Cortex of kidney (tissue), 1 donor: ENCODE results near the gene KL.

Experiments
- DNase-seq: peaks from one replicate; lab custom pipeline; 2025; lab: John Stamatoyannopoulos, UW

Gene KL

GRCh38 chr13:33004511-33004910 lies 11.7 kb upstream of the KL start:
- DNase-seq, result no peak

GRCh38 chr13:33006134-33006533 lies 10.1 kb upstream of the KL start:
- DNase-seq, result no peak

- DNase-seq, result no peak
Observed at GRCh38 chr13:33006638-33007037, 9.6 kb upstream of the KL start.

- DNase-seq, result no peak
Observed at GRCh38 chr13:33007237-33007636, 9.0 kb upstream of the KL start.

- no peak for DNase-seq
Observed at GRCh38 chr13:33007950-33008349, 8.3 kb upstream of the KL start.

GRCh38 chr13:33008946-33009722 lies 7.1 kb upstream of the KL start:
- no peak for DNase-seq

- DNase-seq, result no peak
Observed at GRCh38 chr13:33011828-33012470, 4.3 kb upstream of the KL start.

GRCh38 chr13:33014291-33014690 lies 1.9 kb upstream of the KL start:
- no peak for DNase-seq

GRCh38 chr13:33015241-33015668 lies 968 bp upstream of the KL start:
- DNase-seq, result no peak

GRCh38 chr13:33015791-33016323 lies 366 bp upstream of the KL start:
- DNase-seq, result no peak

GRCh38 chr13:33017323-33017929 lies 1.2 kb downstream of the KL start:
- no peak for DNase-seq

- no peak for DNase-seq
Observed at GRCh38 chr13:33018886-33019285, 2.7 kb downstream of the KL start.

- no peak for DNase-seq
Observed at GRCh38 chr13:33022986-33023385, 6.8 kb downstream of the KL start.

- no peak for DNase-seq
Observed at GRCh38 chr13:33025220-33025744, 9.1 kb downstream of the KL start.

GRCh38 chr13:33026489-33027152 lies 10.4 kb downstream of the KL start:
- DNase-seq, result no peak

- no peak for DNase-seq
Observed at GRCh38 chr13:33028620-33029019, 12.4 kb downstream of the KL start.

- DNase-seq, result no peak
Observed at GRCh38 chr13:33031277-33031676, 15.1 kb downstream of the KL start.

- no peak for DNase-seq
Observed at GRCh38 chr13:33032037-33032625, 15.9 kb downstream of the KL start.

GRCh38 chr13:33033051-33033812 lies 17.0 kb downstream of the KL start:
- no peak for DNase-seq

GRCh38 chr13:33033986-33034385 lies 17.8 kb downstream of the KL start:
- DNase-seq, result no peak
